Keratinocyte (primary cell): ENCODE measurements around the gene COMT. TPM values are rescaled to one million over a fixed set of nuclear protein-coding genes. Genes with fewer than 3 reads are reported as not detected.

ENCODE experiments used
- DNase-seq: peaks from one replicate; pipeline ENCODE4 v3.0.0-alpha.2; 2011; ENCODE audit warnings: low read depth, missing footprints, low spot score
- FAIRE-seq: peaks from 2 replicates; lab custom pipeline; 2011; peaks lifted over from hg19 to GRCh38; lab: Jason Lieb, UNC
- H2AFZ ChIP-seq: 2 replicates; pipeline ENCODE4 v1.6.0; 2012; ENCODE audit warnings: low read length, control low read depth, inconsistent platforms; ENCODE audit not compliant: control insufficient read depth
- H3K27ac ChIP-seq: 2 replicates; pipeline ENCODE4 v1.5.1; 2011; ENCODE audit warnings: low read length; ENCODE audit not compliant: control insufficient read depth, insufficient read depth
- H3K27me3 ChIP-seq: 3 replicates; pipeline ENCODE4 v1.6.0; 2011; ENCODE audit warnings: low read length; ENCODE audit not compliant: control insufficient read depth, insufficient read depth; ENCODE audit errors: extremely low read depth
- H3K36me3 ChIP-seq, 2 experiments: 2 replicates in 1 of 2; 3 replicates in 1 of 2; pipeline ENCODE4 v1.5.1; 2011; ENCODE audit warnings: low read length in 2 of 2, mild to moderate bottlenecking in 1 of 2; ENCODE audit not compliant: control insufficient read depth in 2 of 2, insufficient read depth in 2 of 2; ENCODE audit errors: extremely low read depth in 1 of 2
- H3K4me1 ChIP-seq: 3 replicates; pipeline ENCODE4 v1.5.1; 2011; ENCODE audit warnings: low read length; ENCODE audit not compliant: control insufficient read depth, insufficient read depth; ENCODE audit errors: extremely low read depth
- H3K4me2 ChIP-seq: 3 replicates; pipeline ENCODE4 v1.6.0; 2011; ENCODE audit warnings: low read depth, low read length; ENCODE audit not compliant: control insufficient read depth, insufficient read depth; ENCODE audit errors: extremely low read depth
- H3K4me3 ChIP-seq, 3 experiments: fragments of 200-600 bp in 1 of 3; sonication (generic) in 1 of 3; 2 replicates in 2 of 3; 3 replicates in 1 of 3; pipeline ENCODE4 v1.5.1; 2011 to 2016; ENCODE audit warnings: low read length in 3 of 3, mild to moderate bottlenecking in 3 of 3, control low read depth in 2 of 3, inconsistent platforms in 1 of 3, low read depth in 1 of 3, mixed read lengths in 1 of 3, mixed run types in 1 of 3, moderate library complexity in 1 of 3; ENCODE audit not compliant: control insufficient read depth in 2 of 3, insufficient read depth in 2 of 3; ENCODE audit errors: extremely low read depth in 1 of 3
- H3K79me2 ChIP-seq: 2 replicates; pipeline ENCODE4 v1.6.0; 2012; ENCODE audit warnings: low read length; ENCODE audit not compliant: control insufficient read depth, insufficient read depth
- H3K9ac ChIP-seq: 3 replicates; pipeline ENCODE4 v1.6.0; 2011; ENCODE audit warnings: low read length; ENCODE audit not compliant: control insufficient read depth, insufficient read depth; ENCODE audit errors: extremely low read depth
- H3K9me1 ChIP-seq: 3 replicates; pipeline ENCODE4 v1.6.0; 2011; ENCODE audit warnings: low read length; ENCODE audit not compliant: control insufficient read depth, insufficient read depth; ENCODE audit errors: extremely low read depth
- H3K9me3 ChIP-seq: 2 replicates; pipeline ENCODE4 v1.5.1; 2012; ENCODE audit warnings: low read depth, low read length; ENCODE audit not compliant: control insufficient read depth
- H4K20me1 ChIP-seq: 3 replicates; pipeline ENCODE4 v1.6.0; 2011; ENCODE audit warnings: low read length; ENCODE audit not compliant: control insufficient read depth, insufficient read depth; ENCODE audit errors: extremely low read depth
- CTCF ChIP-seq, 3 experiments: IDR thresholded peaks in 1 of 3; conservative IDR thresholded peaks in 1 of 3; optimal IDR thresholded peaks in 1 of 3; 2 replicates in 2 of 3; 3 replicates in 1 of 3; pipeline versions ENCODE3 to v1.5.1; 2011; ENCODE audit warnings: low read length in 3 of 3, mild to moderate bottlenecking in 3 of 3, moderate library complexity in 2 of 3, control low read depth in 1 of 3, inconsistent platforms in 1 of 3; ENCODE audit not compliant: insufficient read depth in 2 of 3; ENCODE audit errors: extremely low read depth in 1 of 3
- EZH2 ChIP-seq: IDR thresholded peaks from one replicate; pipeline ENCODE4 v1.6.1; 2012; ENCODE audit warnings: inconsistent platforms, mild to moderate bottlenecking, low read length, moderate library complexity
- dilution Hi-C: fragments of 300-500 bp; cut with MboI; formaldehyde crosslinking; loops from one replicate; pipeline ENCODE4 v1.7.0; 2020; ENCODE audit warnings: low sequenced_read_pairs; ENCODE audit not compliant: extremely low pct_ligation_motif_present
- polyA plus RNA-seq, 5 experiments: library from polyadenylated mRNA; depleted of rRNA in 3 of 5; stranded (reverse) in 3 of 5; stranded (forward) in 1 of 5; unstranded in 1 of 5; fragments of >200 nt; gene quantifications; 1 replicate in 1 of 5; 2 replicates in 3 of 5; 3 replicates in 1 of 5; pipeline versions ENCODE4 v1.2.1 to v1.2.3, GENCODE V29; 2011 to 2012; ENCODE audit warnings: missing spikeins in 2 of 5, low read depth in 1 of 5, low replicate concordance in 1 of 5

COMT gene
- polyA plus RNA-seq, 1 donor (not counting 4 experiments of a cell fraction or from before 2014, with no cell fraction given), result 139 TPM

GRCh38 chr22:19984201-19984753 is 42.7 kb downstream of the COMT start:
- H3K9ac ChIP-seq, result peak overlapping the region; percentile 62
- no peak overlapping the region for H2AFZ ChIP-seq
- peak overlapping the region; percentile 60 for H3K4me2 ChIP-seq
- peaks cover 39% of the 10 kb centered on the region for H3K4me1 ChIP-seq
- peak overlapping the region in 1 of 3 experiments; percentile 11 for H3K4me3 ChIP-seq
- FAIRE-seq (peak; percentile 96), DNase-seq (peak; percentile 92)
- no peaks in the 10 kb centered on the region for H4K20me1 ChIP-seq
- dilution Hi-C loops, result no loop called here
- H3K79me2 ChIP-seq, result no peaks in the 10 kb centered on the region
- H3K9me3 ChIP-seq, result no peaks in the 10 kb centered on the region
- H3K27me3 ChIP-seq, result no peaks in the 10 kb centered on the region
- H3K9me1 ChIP-seq, result peaks cover 5% of the 10 kb centered on the region
- H3K27ac ChIP-seq, result peak overlapping the region; percentile 65
- no peaks in the 10 kb centered on the region for H3K36me3 ChIP-seq
- TF ChIP-seq EZH2, result no peak
- TF ChIP-seq CTCF (optimal IDR thresholded peaks at IDR 0.05 in 1 of 3, IDR thresholded peaks at IDR 0.05 in 1 of 3, conservative IDR thresholded peaks at IDR 0.05 in 1 of 3; ENCODE audit: extremely low read depth in 1 of 3, insufficient read depth in 2 of 3, low read length in 3 of 3), result no peak

GRCh38 chr22:19984851-19985811 is 43.6 kb downstream of the COMT start:
- no peaks in the 10 kb centered on the region for H3K9me3 ChIP-seq
- H3K4me3 ChIP-seq, result peak overlapping the region in 1 of 3 experiments; percentile 11
- dilution Hi-C loops, result no loop called here
- peak overlapping the region; percentile 65 for H3K27ac ChIP-seq
- no peaks in the 10 kb centered on the region for H3K27me3 ChIP-seq
- no peaks in the 10 kb centered on the region for H4K20me1 ChIP-seq
- peaks cover 5% of the 10 kb centered on the region for H3K9me1 ChIP-seq
- no peak overlapping the region for H3K9ac ChIP-seq
- H3K79me2 ChIP-seq, result no peaks in the 10 kb centered on the region
- H3K4me2 ChIP-seq, result peak overlapping the region; percentile 90
- H3K4me1 ChIP-seq, result peaks cover 39% of the 10 kb centered on the region
- no peaks in the 10 kb centered on the region for H3K36me3 ChIP-seq
- no peak for DNase-seq
- FAIRE-seq, result no peak
- H2AFZ ChIP-seq, result no peak overlapping the region
- TF ChIP-seq CTCF (optimal IDR thresholded peaks at IDR 0.05 in 1 of 3, IDR thresholded peaks at IDR 0.05 in 1 of 3, conservative IDR thresholded peaks at IDR 0.05 in 1 of 3; ENCODE audit: extremely low read depth in 1 of 3, insufficient read depth in 2 of 3, low read length in 3 of 3) (no peak), EZH2 (no peak)
